ENCODE measurements around the gene ZNF175.
"Not testable (repeated sequence)": the region's sequence is repeated elsewhere in the genome, so short reads cannot be mapped to it uniquely, and the experiment has no call there.

Gene ZNF175

GRCh38 chr19:51593138-51593890, 22.2 kb downstream of the ZNF175 start:
- peak; percentile 58 for DNase-seq

DNA sequence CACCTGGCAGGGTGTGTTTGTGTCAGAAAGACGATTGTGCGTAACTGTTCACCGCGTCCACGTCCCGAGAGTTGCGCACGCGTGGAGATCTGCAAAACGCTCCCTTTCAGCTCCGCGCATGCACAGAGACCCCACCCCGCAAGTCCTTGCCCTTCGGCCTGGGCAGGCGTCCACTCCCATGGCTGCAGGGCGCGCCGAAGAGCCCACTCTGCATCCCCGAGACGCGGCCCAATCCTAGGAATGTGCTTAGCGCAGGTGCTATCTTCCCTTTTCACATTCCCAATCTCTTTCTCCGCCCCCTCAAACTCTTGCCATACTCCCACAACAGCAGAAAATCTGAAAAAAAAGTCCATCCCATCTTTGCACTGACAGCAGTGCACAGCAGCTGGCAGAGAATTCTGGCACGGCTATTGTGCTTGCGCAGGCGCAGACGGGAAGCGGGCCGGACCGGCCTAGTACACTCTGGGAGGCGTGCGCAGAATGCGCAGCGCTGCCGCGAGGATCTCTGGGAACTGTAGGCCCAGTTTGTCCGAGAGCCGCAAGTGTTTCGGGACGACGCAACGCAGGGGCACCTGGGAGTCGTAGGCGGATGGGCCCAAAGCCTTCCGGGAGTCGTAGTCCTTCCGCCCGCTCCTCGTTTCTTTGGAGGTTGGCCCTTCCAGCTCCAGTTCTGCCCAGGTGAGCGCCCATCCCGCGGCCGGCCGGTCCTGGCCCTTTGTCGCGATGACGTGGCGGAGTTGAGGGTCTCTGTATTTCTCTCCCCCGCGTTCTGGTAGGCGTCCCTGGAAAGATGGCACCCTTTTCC, 23.1 kb downstream of the ZNF175 start:
- DNase-seq = peak; percentile 97

DNA sequence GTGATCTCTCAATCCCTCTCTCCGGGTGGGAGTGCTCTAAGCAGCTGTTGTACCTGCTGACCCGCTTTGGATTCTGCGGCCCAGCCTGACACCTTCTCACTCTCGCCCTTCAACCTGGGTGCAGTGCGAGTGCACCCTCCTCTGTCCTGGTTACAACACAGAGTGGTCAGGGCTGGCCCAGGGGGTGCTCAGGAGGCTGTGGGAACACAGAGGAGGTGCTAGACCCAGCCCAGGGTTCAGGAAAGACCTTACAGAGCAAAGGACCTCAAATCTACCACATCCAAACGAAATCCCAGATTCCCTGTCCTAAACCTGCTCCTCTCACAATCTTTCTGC, 23.7 kb downstream of the ZNF175 start:
- DNase-seq = no peak

DNA sequence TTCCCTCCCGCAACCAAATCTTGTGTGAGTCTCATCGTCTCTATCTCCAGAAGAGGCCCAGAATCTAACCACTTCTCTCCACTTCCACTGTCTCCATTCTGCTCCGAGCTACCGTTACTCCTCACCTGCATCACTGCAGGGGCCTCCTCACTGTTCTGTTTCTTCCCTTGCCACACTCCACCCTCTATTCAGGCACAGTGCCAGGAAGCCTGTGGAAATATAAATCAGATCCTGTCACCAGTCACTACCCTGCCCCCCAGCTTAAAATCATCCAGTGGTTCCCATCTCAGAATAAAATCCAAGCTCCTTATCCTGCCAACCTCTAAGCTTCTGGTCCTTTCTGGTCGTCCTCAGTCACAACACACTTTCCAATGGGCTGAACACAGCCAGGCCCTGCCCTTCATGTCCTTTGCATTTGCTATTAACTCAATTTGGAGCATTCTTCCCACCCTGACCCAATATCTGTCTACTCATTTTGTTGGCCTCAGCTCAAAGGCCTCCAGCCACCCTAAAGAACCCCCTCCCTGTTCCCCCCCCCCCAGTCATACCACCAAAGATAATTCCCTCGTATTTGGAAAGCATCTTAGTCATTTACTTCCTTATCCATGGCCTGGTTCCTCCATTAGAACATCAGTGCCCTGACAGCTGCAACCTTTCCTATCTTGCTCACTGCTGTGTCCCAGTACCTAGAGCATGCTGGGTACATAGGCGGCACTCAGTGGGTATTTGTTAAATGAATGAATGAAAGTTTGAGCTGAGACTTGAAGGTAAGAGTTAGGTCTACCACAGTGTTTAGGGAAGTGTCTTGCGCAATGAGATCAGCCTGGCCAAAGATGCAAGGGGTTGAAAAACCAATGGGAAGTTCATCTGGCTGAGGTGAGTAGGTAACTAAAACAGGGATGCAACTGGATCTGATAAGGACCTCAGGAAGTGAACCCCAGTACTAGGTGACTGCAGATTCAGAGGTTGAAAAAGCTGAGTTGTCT, 24.4 kb downstream of the ZNF175 start:
- no peak for DNase-seq

GRCh38 chr19:51598159-51598915, 27.3 kb downstream of the ZNF175 start:
- DNase-seq = no peak

DNA sequence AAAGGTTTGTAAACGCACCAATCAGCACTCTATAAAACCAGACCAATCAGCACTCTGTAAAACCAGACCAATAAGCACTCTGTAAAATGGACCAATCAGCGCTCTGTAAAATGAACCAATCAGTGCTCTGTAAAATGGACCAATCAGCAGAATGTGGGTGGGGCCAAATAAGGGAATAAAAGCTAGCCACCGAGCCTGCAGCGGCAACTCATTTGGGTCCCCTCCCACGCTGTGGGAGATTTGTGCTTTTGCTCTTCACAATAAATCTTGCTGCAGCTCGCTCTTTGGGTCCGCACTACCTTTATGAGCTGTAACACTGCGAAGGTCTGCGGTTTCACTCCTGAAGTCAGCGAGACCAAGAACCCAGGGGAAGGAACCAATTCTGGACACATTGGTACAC, 28.0 kb downstream of the ZNF175 start:
- DNase-seq = no peak

DNA sequence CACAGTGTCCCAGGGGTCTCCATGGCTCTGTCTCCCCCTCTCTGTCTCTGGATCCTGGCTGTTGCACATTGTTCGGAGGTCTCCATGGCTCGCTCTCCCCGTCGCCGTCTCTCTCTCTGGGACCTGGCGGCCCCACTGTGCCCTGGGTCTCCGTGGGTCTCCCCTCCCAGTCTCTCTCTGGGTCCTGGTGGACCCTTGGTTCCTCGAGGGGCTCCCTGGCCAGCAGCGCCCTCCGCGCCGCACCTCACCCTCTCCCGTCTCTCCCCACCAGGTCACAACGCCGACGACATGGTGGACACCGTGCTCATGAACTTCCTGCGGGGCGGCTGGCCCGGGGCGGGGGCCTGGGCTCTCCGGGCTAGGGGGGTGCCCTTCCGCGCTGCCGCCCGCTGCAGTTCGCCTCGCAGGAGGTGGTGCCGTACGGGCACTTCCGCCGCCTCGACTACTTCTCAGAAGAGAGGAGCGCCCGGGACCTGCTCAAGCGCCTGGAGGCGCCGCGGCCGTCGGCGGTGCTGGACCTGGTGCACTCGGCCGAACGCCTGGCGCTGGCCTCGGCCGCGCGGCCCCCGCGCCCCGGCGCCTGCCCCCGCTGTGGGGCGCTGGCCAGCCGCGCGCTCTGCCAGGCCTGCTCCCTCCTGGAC, 30.0 kb downstream of the ZNF175 start:
- no peak for DNase-seq

GRCh38 chr19:51602189-51602854, 31.2 kb downstream of the ZNF175 start:
- DNase-seq = no peak

DNA sequence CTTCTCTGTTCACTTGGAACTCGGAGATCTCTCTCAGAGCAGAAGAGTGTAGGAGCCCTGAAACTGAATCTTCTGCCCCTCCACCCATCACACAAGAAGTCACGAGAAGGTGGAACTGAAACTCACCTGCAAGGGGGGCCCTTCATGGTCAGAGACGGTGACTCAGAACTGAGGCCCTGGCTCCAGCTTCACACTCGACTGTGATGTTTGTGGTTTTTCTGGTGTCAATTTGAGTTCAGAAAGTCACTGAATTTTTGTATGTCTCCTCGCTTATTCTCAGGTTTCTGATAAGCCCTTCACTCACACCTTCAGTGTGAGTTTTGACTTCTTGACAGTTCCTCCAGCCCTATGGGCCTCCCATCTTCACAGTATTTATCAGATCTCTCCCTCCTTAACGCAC, 36.0 kb downstream of the ZNF175 start:
- DNase-seq = no peak

GRCh38 chr19:51607920-51608562, 37.0 kb downstream of the ZNF175 start:
- no peak for DNase-seq

- no peak for DNase-seq
These were observed 39.5 kb downstream of the ZNF175 start for GRCh38 chr19:51610576-51610975.

- DNase-seq = no peak
These were observed 43.7 kb downstream of the ZNF175 start for GRCh38 chr19:51614789-51615188.

DNA sequence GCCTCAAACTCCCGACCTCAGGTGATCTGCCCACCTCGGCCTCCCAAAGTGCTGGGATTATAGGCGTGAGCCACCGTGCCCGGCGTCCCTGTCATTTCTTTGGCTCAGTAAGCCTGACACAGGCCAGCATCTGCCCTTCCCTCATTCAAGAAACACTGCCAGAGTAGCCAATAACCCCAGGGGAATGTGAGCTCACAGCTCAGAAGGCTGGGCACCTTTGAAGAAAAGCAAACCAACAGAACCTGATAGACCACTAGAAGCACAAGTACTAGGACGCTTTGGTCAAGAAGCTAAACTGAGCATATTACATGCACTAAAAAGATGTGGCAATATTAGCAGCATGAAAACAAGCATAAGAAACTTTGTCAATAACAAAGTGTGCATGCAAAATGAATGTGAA, 44.9 kb downstream of the ZNF175 start:
- DNase-seq = no peak

GRCh38 chr19:51621178-51621577, 50.1 kb downstream of the ZNF175 start:
- DNase-seq = no peak

DNA sequence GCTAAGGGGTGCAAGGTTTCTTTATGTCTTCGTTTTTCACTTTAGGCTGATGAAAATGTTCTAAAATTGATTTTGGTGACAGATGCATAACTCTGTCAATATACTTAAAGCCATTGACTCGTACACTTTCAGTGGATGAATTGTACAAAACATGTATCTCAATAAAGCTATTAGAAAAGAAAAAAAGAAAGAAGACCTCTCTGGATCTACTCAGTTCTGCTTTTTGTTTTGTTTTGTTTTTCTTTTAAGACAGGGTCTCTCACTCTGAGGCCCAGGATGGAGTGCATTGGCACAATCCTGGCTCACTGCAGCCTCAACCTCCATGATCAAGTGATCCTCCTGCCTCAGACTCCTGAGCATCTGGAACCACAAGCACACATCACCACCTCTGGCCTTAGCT, 55.6 kb downstream of the ZNF175 start:
- DNase-seq = no peak

DNA sequence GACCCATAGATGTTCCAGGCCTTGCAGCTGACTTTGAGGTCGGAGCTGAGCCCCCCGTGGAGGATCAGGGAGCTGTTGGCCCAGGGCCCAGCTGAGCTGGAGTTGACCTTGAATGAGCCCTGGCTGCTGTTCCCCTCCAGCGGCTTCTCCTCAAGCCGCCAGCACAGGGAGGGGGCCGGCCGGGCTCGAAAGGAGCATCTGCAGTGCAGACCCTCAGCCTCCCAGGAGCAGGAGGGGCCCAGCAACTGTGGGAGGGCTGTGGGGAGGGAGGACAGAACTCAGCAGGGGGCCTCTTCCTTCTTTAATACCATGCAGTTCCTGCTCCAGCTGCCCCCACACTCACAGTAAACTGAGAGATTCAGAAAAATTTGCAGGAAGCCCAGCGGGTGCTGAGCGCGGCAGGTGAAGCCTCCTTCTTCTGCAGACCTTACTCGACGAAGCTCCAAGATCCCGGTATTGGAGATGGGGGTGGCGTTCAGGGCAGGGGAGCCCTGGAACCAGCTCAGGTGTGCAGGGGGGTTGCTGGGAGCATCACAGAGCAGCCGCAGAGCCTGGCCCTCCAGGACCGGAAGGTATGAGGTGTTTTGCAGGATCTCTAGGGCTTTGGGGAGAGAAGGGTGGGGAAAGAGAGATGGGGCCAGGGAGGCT, 56.5 kb downstream of the ZNF175 start:
- no peak for DNase-seq

DNA sequence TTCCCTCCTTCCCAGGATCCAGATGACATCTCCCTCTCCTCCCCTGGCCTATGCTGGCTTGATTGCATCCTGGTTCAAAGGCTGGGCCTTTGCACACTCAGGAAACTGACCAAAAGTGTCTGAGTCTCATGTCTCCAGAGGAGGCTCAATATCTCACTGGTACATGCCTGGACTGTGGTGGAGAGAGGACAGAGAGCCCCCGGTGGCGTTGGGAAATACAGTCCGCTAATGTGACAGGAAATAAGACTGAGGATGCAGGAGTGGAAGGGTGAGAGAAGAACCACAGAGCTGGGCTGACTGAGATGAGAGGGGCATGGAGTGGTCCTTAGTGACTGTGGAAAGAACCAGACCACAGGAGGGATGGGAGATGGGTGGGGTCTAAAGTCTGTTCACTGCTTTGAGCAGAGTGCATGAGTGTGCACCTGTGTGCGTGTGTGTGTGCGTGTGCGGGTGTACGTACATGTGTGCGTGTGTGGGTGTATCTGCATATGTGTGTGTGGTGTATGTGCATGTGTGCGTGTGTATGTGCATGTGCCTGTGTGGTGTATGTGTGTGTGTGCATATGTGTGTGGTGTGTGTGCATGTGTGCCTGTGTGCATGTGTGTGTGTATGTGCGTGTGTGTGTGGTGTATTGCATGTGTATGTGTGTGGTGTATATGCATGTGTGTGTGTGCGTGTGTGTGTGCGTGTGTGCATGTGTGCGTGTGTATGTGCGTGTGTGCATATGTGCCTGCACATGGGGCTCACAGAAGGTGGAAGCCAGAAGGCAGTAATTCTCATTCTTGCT, 57.3 kb downstream of the ZNF175 start:
- no peak for DNase-seq

GRCh38 chr19:51630315-51630714, 59.2 kb downstream of the ZNF175 start, which contains the start of gene SIGLEC5:
Gene SIGLEC5 (minus strand): TSS chr19:51630401. CDS start chr19:51630335, 66 bp downstream.
- not testable (repeated sequence) for DNase-seq

GRCh38 chr19:51632126-51632525, 61.0 kb downstream of the ZNF175 start:
- no peak for DNase-seq
